Fibroblast of lung (primary cell): ENCODE results near the gene ADCY9.

ENCODE experiments used
- CTCF ChIP-seq, 2 donors: IDR thresholded peaks in 1 of 2; conservative IDR thresholded peaks in 1 of 2; 1 replicate in 1 of 2; 2 replicates in 1 of 2; pipeline ENCODE4 v1.5.1; 2011 to 2012; ENCODE audit warnings: low read length in 2 of 2, control low read depth in 1 of 2, inconsistent platforms in 1 of 2, low read depth in 1 of 2, mild to moderate bottlenecking in 1 of 2
- EZH2 ChIP-seq: IDR thresholded peaks from 2 replicates; pipeline ENCODE4 v1.5.1; 2012; ENCODE audit warnings: low read length, control low read depth, mild to moderate bottlenecking; ENCODE audit errors: missing control alignments

GRCh38 chr16:3915426-3916260 is 200.6 kb downstream of the ADCY9 start:
- TF ChIP-seq CTCF (conservative IDR thresholded peaks at IDR 0.05 in 1 of 2, IDR thresholded peaks at IDR 0.05 in 1 of 2; ENCODE audit: low read depth in 1 of 2, low read length in 2 of 2) (no peak), EZH2 (no peak)
